H1 (cell line): ENCODE data around the gene CDC37. TPM values are rescaled to one million over a fixed set of nuclear protein-coding genes. Genes with fewer than 3 reads are reported as not detected.
"Not testable (repeated sequence)": the region's sequence is repeated elsewhere in the genome, so short reads cannot be mapped to it uniquely, and the experiment has no call there.

Experiments
- CTCF ChIA-PET: fragments of 300-600 bp; sonication (Branson Sonifier 250); formaldehyde crosslinking; loops from one replicate; lab custom pipeline; 2021; ENCODE audit not compliant: partially characterized antibody; lab: Charles Lee
- POLR2A ChIA-PET: fragments of 300-600 bp; sonication (Branson Sonifier 250); formaldehyde crosslinking; loops from one replicate; lab custom pipeline; 2021; ENCODE audit warnings: inconsistent platforms; ENCODE audit not compliant: partially characterized antibody; lab: Charles Lee
- DNase-seq, 2 experiments: peaks; one replicate each; pipeline versions ENCODE4 v3.0.0 to v3.0.0-alpha.2; 2010 to 2022; ENCODE audit warnings: low spot score in 2 of 2, low read depth in 1 of 2, mixed read lengths in 1 of 2
- FAIRE-seq: peaks from 2 replicates; lab custom pipeline; 2011; peaks lifted over from hg19 to GRCh38; lab: Jason Lieb, UNC
- H2AFZ ChIP-seq: 2 replicates; pipeline ENCODE4 v1.8.1; 2012; ENCODE audit warnings: low read length, inconsistent platforms
- H2AK5ac ChIP-seq: 2 replicates; pipeline ENCODE4 v1.6.1; 2013; ENCODE audit warnings: low read depth, low read length
- H2BK120ac ChIP-seq: replicated peaks from 2 replicates; pipeline ENCODE3; 2013; ENCODE audit warnings: low read depth, low read length, inconsistent platforms
- H2BK12ac ChIP-seq: 2 replicates; pipeline ENCODE4 v1.6.1; 2013; ENCODE audit warnings: low read depth, low read length
- H2BK15ac ChIP-seq: 2 replicates; pipeline ENCODE4 v1.6.1; 2013; ENCODE audit warnings: low read length
- H2BK20ac ChIP-seq: 2 replicates; pipeline ENCODE4 v1.6.1; 2013; ENCODE audit warnings: low read length
- H2BK5ac ChIP-seq: 2 replicates; pipeline ENCODE4 v1.6.1; 2013; ENCODE audit warnings: low read depth, low read length
- H3K14ac ChIP-seq: 2 replicates; pipeline ENCODE4 v1.6.1; 2013; ENCODE audit warnings: inconsistent platforms; ENCODE audit not compliant: insufficient read length
- H3K18ac ChIP-seq: 2 replicates; pipeline ENCODE4 v1.6.1; 2013; ENCODE audit warnings: low read length; ENCODE audit errors: extremely low read depth
- H3K23ac ChIP-seq: 2 replicates; pipeline ENCODE4 v1.6.1; 2013; ENCODE audit warnings: inconsistent platforms; ENCODE audit not compliant: insufficient read length
- H3K23me2 ChIP-seq: 2 replicates; pipeline ENCODE4 v1.6.1; 2013; ENCODE audit warnings: low read depth, low read length
- H3K27ac ChIP-seq: 2 replicates; pipeline ENCODE4 v1.6.1; 2011; ENCODE audit warnings: low read depth, low read length, inconsistent platforms
- H3K27me3 ChIP-seq, 4 experiments: replicated peaks in 1 of 4; 1 replicate in 1 of 4; 2 replicates in 3 of 4; pipeline versions ENCODE4 v1.6.1 to v1.8.1; 2011 to 2013; ENCODE audit warnings: low read length in 3 of 4, mild to moderate bottlenecking in 3 of 4, inconsistent platforms in 2 of 4, mixed read lengths in 2 of 4, moderate library complexity in 1 of 4; ENCODE audit not compliant: control insufficient read depth in 3 of 4, insufficient read depth in 3 of 4; ENCODE audit errors: extremely low read depth in 1 of 4
- H3K36me3 ChIP-seq, 4 experiments: 2 replicates each; pipeline versions ENCODE4 v1.6.1 to v1.8.1; 2011 to 2013; ENCODE audit warnings: mild to moderate bottlenecking in 4 of 4, low read length in 3 of 4, moderate library complexity in 2 of 4, control low read depth in 1 of 4, inconsistent platforms in 1 of 4; ENCODE audit not compliant: insufficient read depth in 4 of 4, control insufficient read depth in 2 of 4
- H3K4ac ChIP-seq: replicated peaks from 2 replicates; pipeline ENCODE3; 2013; ENCODE audit warnings: low read length, low read depth, mixed read lengths, inconsistent platforms; ENCODE audit not compliant: insufficient read length
- H3K4me1 ChIP-seq, 4 experiments: replicated peaks in 1 of 4; 1 replicate in 1 of 4; 2 replicates in 3 of 4; pipeline versions ENCODE4 v1.6.1 to v1.8.1; 2011 to 2013; ENCODE audit warnings: low read length in 3 of 4, inconsistent platforms in 2 of 4, mixed read lengths in 1 of 4; ENCODE audit not compliant: insufficient read depth in 4 of 4, control insufficient read depth in 3 of 4
- H3K4me2 ChIP-seq, 2 experiments: 2 replicates each; pipeline versions ENCODE4 v1.6.1 to v1.8.1; 2011 to 2013; ENCODE audit warnings: low read depth in 2 of 2, low read length in 2 of 2, control low read depth in 1 of 2, inconsistent platforms in 1 of 2, mild to moderate bottlenecking in 1 of 2; ENCODE audit not compliant: insufficient read depth in 1 of 2
- H3K4me3 ChIP-seq, 4 experiments: fragments of 200-600, 300-600 bp in 1 of 4; sonication (generic), shearing (Covaris generic), sonication (Bioruptor Twin) in 1 of 4; 2 replicates each; pipeline versions ENCODE4 v1.5.1 to v1.8.1; 2011 to 2016; ENCODE audit warnings: low read length in 4 of 4, low read depth in 3 of 4, control low read depth in 2 of 4, inconsistent platforms in 2 of 4, mild to moderate bottlenecking in 2 of 4, mixed read lengths in 1 of 4, moderate library complexity in 1 of 4; ENCODE audit not compliant: insufficient read depth in 2 of 4; ENCODE audit errors: extremely low read depth in 1 of 4
- H3K56ac ChIP-seq: replicated peaks from 2 replicates; pipeline ENCODE3; 2013; ENCODE audit warnings: low read depth, mild to moderate bottlenecking, mixed read lengths, low read length, inconsistent platforms; ENCODE audit not compliant: insufficient read length
- H3K79me1 ChIP-seq: 2 replicates; pipeline ENCODE4 v1.6.1; 2013; ENCODE audit warnings: low read depth, low read length, control low read depth
- H3K79me2 ChIP-seq, 2 experiments: 2 replicates each; pipeline versions ENCODE4 v1.6.1 to v1.8.1; 2012 to 2013; ENCODE audit warnings: low read length in 2 of 2, mild to moderate bottlenecking in 2 of 2, inconsistent platforms in 1 of 2; ENCODE audit not compliant: insufficient read depth in 2 of 2, control insufficient read depth in 1 of 2
- H3K9ac ChIP-seq, 4 experiments: replicated peaks in 1 of 4; 1 replicate in 1 of 4; 2 replicates in 3 of 4; pipeline versions ENCODE4 v1.6.1 to v1.8.1; 2011 to 2013; ENCODE audit warnings: low read depth in 3 of 4, low read length in 3 of 4, control low read depth in 2 of 4, mild to moderate bottlenecking in 2 of 4, moderate library complexity in 2 of 4, inconsistent platforms in 1 of 4; ENCODE audit errors: extremely low read depth in 1 of 4
- H3K9me3 ChIP-seq, 2 experiments: 2 replicates each; pipeline versions ENCODE4 v1.6.1 to v1.8.1; 2012 to 2013; ENCODE audit warnings: mild to moderate bottlenecking in 2 of 2, moderate library complexity in 2 of 2, control low read depth in 1 of 2, inconsistent platforms in 1 of 2, low read depth in 1 of 2, low read length in 1 of 2, mixed read lengths in 1 of 2; ENCODE audit not compliant: insufficient read depth in 2 of 2
- H4K20me1 ChIP-seq, 2 experiments: replicated peaks in 1 of 2; 2 replicates each; pipeline versions ENCODE3 to v1.8.1; 2011 to 2013; ENCODE audit warnings: inconsistent platforms in 2 of 2, low read length in 2 of 2, mild to moderate bottlenecking in 1 of 2; ENCODE audit not compliant: insufficient read depth in 2 of 2, control insufficient read depth in 1 of 2
- H4K5ac ChIP-seq: 2 replicates; pipeline ENCODE4 v1.6.1; 2013; ENCODE audit warnings: low read length, low read depth, mixed read lengths, inconsistent platforms; ENCODE audit not compliant: insufficient read length
- H4K8ac ChIP-seq: 2 replicates; pipeline ENCODE4 v1.8.0; 2013; ENCODE audit warnings: mild to moderate bottlenecking, moderate library complexity, low read length, inconsistent platforms; ENCODE audit not compliant: insufficient read depth; ENCODE audit errors: extremely low read depth
- H4K91ac ChIP-seq: replicated peaks from 2 replicates; pipeline ENCODE3; 2013; ENCODE audit warnings: low read length, mixed read lengths, inconsistent platforms; ENCODE audit not compliant: insufficient read length
- WGBS, 2 experiments: shearing (Covaris generic) in 1 of 2; methylation state at CpG; one replicate each; pipeline versions ENCODE4 v1.1.6 to v1.1.7; 2013 to 2015; ENCODE audit warnings: low lambda C conversion rate in 2 of 2, mixed read lengths in 2 of 2, inconsistent platforms in 1 of 2, low coverage in 1 of 2, missing lambda C conversion rate in 1 of 2; ENCODE audit not compliant: insufficient replicate concordance in 2 of 2, insufficient coverage in 1 of 2, insufficient read length in 1 of 2; ENCODE audit errors: extremely low coverage in 1 of 2, missing lambda C conversion rate in 1 of 2; 5-methylcytosine and 5-hydroxymethylcytosine counted together
- polyA plus RNA-seq, 7 experiments: library from polyadenylated mRNA; depleted of rRNA in 3 of 7; stranded (reverse) in 5 of 7; unstranded in 2 of 7; fragments of >200 nt in 5 of 7; fragments of 200-250 nt in 2 of 7; gene quantifications; 1 replicate in 5 of 7; 2 replicates in 1 of 7; 4 replicates in 1 of 7; pipeline versions ENCODE4 v1.2.1 to v1.2.3, GENCODE V29; 2011 to 2013; ENCODE audit warnings: missing spikeins in 2 of 7, mixed read lengths in 2 of 7
- total RNA-seq: library from RNA; stranded (reverse); fragmentation: NEBNext Ultra II Directional; extraction: Animal tissue kit (Norgen Biotek cat#: 25700); gene quantifications from 2 replicates; pipeline ENCODE4 v1.2.1, GENCODE V29; 2021

The CDC37 gene
- total and polyA plus RNA-seq, 2 of the 8 experiments (the other 6 are each of a cell fraction or from before 2014, with no cell fraction given): 162 to 181 TPM

DNA sequence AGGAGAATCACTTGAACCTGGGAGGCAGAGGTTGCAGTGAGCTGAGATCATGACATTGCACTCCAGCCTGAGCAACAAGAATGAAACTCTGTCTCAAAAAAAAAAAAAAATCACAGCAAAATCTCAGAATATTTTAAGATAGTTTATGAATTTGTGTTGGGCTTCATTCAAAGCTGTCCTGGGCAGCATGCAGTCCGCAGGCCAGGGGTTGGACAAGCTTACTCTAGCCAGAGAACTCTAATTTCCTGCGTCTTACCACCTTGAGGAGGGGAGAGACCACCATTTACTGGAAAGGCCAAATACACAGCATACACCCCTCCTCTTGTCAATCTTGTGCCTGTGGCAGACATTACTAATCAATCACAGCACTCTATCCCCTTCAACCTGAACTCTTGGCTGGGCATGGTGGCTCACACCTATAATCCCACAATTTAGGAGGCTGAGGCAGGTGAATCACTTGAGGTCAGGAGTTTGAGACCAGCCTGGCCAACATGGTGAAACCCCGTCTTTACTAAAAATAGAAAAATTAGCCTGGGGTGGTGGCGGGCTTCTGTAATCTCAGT, 36.3 kb downstream of the CDC37 start:
- FAIRE-seq, H3K79me1 ChIP-seq, H2BK12ac ChIP-seq, H2BK120ac ChIP-seq, H4K20me1 ChIP-seq, H4K5ac ChIP-seq, H3K27me3 ChIP-seq, H3K9me3 ChIP-seq, DNase-seq, H3K23ac ChIP-seq, H2BK5ac ChIP-seq, H3K4me1 ChIP-seq, H3K14ac ChIP-seq, H3K4ac ChIP-seq, H2BK15ac ChIP-seq, H3K4me3 ChIP-seq, H3K56ac ChIP-seq, H4K91ac ChIP-seq, H3K23me2 ChIP-seq, H3K9ac ChIP-seq, H3K4me2 ChIP-seq, H3K79me2 ChIP-seq, H2AK5ac ChIP-seq, H2BK20ac ChIP-seq, H3K27ac ChIP-seq, H4K8ac ChIP-seq, H2AFZ ChIP-seq, H3K18ac ChIP-seq: not testable (repeated sequence)
- peaks cover 0 to 16% (median 9%) of the 10 kb centered on the region in 4 experiments; a peak in 6 of 8 replicates for H3K36me3 ChIP-seq
- CTCF ChIA-PET: interaction anchor here (0.6 to 1.8 kb wide), 7 partner anchors 9 to 456 kb away, joined by 3 to 6 read pairs (median 4); no protein-coding TSS in a partner anchor
- 92% methylated on average over 4 of the region's 4 CpGs; no CpG with 5 or more reads in 1 of the 2 experiments for WGBS, 2 experiments
- POLR2A ChIA-PET: interaction anchor here (0.7 to 2.5 kb wide), 4 partner anchors 10 to 707 kb away, joined by 3 to 7 read pairs (median 4); partner anchors contain the start of gene TYK2
